Sigmoid colon (tissue), 4 donors: ENCODE results near the gene STK32B.

Source experiments
- EP300 ChIP-seq, 4 donors: sonication (generic); formaldehyde crosslinking; IDR thresholded peaks; one replicate each; pipeline ENCODE4 v1.6.1; 2017; ENCODE audit warnings: antibody characterized with exemption in 4 of 4
- POLR2A ChIP-seq, 2 donors: fragments of 450-650 bp; IDR thresholded peaks; one replicate each; pipeline ENCODE4 v1.6.1; 2016; ENCODE audit warnings: antibody characterized with exemption in 2 of 2, mild to moderate bottlenecking in 2 of 2, moderate library complexity in 2 of 2
- POLR2AphosphoS5 ChIP-seq, 4 donors: sonication (generic); formaldehyde crosslinking; IDR thresholded peaks; one replicate each; pipeline ENCODE4 v1.6.1; 2017; ENCODE audit warnings: antibody characterized with exemption in 4 of 4

- TF ChIP-seq POLR2AphosphoS5 (IDR thresholded peaks at IDR 0.05) (no peak), EP300 (IDR thresholded peaks at IDR 0.05) (no peak), POLR2A (IDR thresholded peaks at IDR 0.05) (no peak)
These were observed 410.2 kb downstream of the STK32B start for GRCh38 chr4:5461477-5461876.
